ENCODE results near the gene PTPRC.

Gene PTPRC

GRCh38 chr1:198761859-198762616, 123.2 kb downstream of the PTPRC start:
- no peak for DNase-seq (ENCODE audit: low read depth)

- DNase-seq (ENCODE audit: low read depth), result no peak
Observed at GRCh38 chr1:198763298-198763714, 124.5 kb downstream of the PTPRC start.

GRCh38 chr1:198764748-198765147, 125.9 kb downstream of the PTPRC start:
- DNase-seq (ENCODE audit: low read depth), result no peak

DNA sequence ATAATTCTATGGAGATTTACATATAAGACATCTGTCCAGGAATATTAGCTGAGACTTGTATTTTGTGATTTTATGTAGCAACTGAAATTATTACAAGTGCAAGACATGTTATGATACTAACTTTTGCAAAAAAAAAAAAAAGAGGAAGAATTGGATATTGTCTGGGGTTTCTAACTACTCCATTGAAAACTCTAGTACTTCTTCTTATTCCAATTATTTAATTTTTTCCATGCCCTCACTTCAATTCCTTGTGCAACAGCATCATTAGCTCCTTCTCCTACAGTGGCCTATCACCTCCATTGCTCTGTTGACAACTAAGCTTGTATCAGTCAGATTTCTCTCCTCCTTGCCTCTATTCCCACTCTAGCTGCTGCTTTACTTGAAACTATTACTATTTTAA, 126.6 kb downstream of the PTPRC start:
- DNase-seq (ENCODE audit: low read depth), result no peak

DNA sequence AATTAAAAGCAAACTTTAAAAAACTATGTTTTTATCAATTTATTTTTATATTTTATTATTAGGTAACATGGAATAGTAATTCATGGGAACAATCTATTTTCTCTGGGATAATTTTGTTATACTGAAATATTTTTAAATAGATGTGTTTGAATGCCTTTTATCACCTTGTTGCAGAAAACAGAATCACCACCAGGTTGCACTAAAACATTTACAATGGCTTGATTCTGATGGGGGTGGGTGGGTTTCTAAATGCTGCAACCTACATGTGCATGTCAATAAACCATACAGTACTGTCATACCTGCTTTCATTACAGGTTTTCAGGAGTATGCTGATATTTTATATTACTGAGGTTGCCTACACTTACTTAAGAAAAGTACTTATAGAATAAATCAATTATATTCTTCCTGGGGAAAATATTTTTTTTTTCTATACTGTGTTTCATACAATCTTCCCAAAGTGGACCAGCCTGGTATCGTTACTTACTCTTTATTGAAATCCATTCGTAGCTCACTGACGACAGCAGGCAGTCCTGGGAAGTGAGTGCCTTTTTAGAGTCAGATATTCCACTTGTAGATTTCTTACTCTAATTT, 132.8 kb downstream of the PTPRC start:
- no peak for DNase-seq (ENCODE audit: low read depth)

DNA sequence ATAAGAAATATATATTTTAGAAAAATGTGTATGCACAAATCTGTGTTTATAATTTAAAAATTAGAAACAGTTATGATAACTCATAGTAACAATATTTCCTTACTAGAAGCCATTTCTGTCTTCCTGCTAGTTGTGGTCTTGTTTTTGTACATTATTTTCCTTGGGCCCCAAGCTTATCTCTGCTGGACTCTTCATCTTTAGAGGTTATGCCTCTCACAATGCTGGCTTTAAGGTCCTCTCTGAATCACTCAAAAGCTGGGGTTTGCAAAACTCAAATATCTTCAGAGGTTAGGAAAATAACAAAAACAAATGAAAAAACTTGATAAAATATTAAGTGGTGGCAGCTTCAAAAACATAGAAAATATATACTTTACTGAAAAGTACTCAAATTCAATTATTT, 133.8 kb downstream of the PTPRC start:
- DNase-seq (ENCODE audit: low read depth), result no peak

GRCh38 chr1:198773030-198773429, 134.2 kb downstream of the PTPRC start:
- DNase-seq (ENCODE audit: low read depth), result no peak

- DNase-seq (ENCODE audit: low read depth), result no peak
Observed at GRCh38 chr1:198773523-198773922, 134.7 kb downstream of the PTPRC start.

GRCh38 chr1:198774421-198774820, 135.6 kb downstream of the PTPRC start:
- DNase-seq (ENCODE audit: low read depth), result no peak

- DNase-seq (ENCODE audit: low read depth), result peak; percentile 73
Observed at GRCh38 chr1:198775606-198776005, 136.8 kb downstream of the PTPRC start.

GRCh38 chr1:198776602-198777029, 137.8 kb downstream of the PTPRC start:
- DNase-seq (ENCODE audit: low read depth), result peak; percentile 94

DNA sequence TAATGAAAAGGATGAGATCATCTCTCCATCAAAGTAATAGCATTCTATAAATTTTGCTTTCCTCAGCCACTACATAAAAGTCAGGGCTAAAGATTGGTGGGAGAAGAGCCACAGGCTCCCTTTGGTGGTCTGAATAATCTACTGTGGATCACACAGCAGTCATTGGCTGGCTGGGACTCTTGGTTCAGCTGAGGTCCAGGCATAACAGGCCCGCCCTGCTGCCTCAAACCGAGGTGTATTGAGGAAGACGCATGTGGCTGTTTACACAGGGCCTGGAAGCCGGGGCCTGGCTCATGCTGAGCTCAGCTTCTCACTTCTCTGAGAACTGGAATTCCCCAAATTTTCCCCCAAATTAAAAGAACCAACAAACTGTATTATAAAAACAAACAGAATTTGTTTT, 139.2 kb downstream of the PTPRC start:
- no peak for DNase-seq (ENCODE audit: low read depth)

DNA sequence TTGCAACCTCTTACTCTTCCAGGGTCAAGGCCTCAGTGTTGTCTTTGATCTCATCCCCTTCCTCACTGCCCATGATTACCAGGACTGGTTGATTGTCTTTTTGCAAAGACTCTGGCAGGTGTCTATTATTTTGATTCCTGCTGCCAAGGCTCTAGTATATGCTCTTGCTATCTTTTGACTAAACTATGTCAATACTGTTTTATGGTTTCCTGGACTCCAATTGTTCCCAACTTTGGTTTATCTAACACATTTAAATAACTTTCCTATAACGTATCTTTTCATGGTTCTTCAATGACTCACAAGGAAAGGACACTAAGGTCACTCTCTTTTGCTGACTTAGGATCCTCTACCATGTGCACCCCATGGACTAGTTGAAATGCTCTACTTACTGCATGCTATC, 141.5 kb downstream of the PTPRC start:
- DNase-seq (ENCODE audit: low read depth), result no peak

DNA sequence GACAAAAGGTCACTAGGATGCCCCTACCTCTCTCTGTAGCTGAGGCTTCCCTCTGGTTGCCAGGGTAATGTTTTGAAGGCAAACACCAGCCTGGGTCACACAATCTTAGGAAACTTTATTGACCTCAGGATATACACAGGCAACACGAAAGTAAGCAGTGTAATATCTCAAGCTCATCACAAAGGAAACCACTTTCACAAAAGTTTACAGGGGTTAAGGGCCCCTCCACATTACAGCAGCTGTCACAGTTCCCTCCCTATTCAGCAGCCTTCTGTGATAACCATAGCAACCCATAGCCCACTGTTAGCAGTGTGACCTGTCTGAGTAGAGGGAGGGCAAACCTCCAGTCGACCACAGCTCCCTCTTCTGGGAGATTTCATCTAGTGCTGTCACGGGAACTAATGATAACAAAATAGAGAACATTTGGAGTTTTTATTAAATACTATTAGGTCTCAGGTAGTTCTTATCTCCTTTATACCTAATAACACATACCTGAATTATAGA, 149.8 kb downstream of the PTPRC start:
- no peak for DNase-seq (ENCODE audit: low read depth)

- DNase-seq (ENCODE audit: low read depth), result no peak
Observed at GRCh38 chr1:198793714-198794113, 154.9 kb downstream of the PTPRC start.

- DNase-seq (ENCODE audit: low read depth), result peak; percentile 45
Observed at GRCh38 chr1:198794498-198794897, 155.7 kb downstream of the PTPRC start.

- DNase-seq (ENCODE audit: low read depth), result no peak
Observed at GRCh38 chr1:198797656-198798055, 158.8 kb downstream of the PTPRC start.

DNA sequence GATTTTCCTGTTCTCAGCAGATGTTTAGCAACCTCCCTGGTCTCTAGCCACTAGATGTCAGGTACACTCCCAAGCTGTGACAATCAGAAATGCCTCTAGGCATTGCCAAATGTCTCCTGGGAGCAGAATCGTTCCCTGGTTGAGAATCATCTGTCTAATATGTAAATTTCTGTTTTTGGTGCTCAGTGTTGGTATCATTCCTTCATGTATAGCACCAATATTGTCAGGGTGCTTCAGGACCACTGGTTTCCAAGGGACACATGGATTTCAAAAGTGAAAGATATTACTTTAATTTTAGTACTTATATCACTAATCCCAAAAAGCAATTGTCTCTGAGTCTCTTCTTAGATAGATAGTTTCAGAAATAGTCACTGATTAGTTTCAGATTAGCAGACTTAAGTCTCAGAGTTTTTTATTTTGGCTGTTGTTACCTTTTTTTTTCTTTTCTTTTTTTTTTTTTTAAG, 160.1 kb downstream of the PTPRC start:
- no peak for DNase-seq (ENCODE audit: low read depth)

DNA sequence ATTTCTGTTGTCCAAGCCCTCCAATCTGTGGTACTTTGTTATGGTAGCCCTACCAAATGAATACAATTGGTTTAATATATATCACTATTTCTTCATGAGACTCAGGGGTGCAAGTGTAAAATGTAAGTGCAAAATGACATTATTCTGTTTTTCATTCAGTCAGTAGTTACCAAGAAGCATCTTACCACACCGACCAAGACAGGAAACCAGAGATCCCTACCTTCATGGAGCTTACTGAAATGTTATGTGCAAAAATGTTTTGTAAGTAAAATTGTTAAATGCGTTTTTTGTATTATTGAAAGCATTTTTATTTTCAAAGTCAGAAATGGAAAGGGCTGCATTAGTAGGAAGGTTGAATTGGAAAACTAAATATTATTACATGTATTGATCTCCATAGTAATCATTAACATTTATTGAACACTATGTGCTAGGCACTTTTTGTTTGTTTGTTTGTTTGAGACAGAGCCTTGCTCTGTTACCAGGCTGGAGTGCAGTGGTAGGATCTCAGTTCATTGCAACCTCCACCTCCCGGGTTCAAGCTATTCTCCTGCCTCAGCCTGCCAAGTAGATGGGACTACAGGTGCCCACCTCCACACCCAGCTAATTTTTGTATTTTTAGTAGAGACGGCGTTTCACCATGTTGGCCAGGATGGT, 166.8 kb downstream of the PTPRC start:
- DNase-seq (ENCODE audit: low read depth), result no peak

DNA sequence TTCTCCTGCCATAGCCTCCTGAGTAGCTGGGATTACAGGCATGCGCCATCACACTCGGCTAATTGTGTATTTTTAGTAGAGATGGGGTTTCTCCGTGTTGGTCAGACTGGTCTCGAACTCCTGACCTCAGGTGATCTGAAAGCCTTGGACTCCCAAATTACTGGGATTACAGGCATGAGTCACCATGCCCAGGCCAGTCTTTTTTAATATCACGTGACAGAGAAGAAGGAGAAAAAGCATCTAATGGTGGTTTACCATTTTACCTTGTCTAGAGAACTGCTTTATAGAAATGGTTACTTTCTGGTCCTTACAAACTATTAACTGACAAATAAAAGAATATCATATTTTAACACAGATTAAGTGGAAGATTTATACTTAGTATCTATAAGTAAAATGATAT, 168.0 kb downstream of the PTPRC start:
- DNase-seq (ENCODE audit: low read depth), result no peak

Measured in stromal cell of bone marrow (primary cell).